Breast epithelium (tissue), 3 donors: ENCODE results near the gene RDX.

Experiments
- CTCF ChIP-seq, 3 donors: fragments of 450-650 bp; IDR thresholded peaks; one replicate each; pipeline ENCODE4 v1.5.1; 2016 to 2017; ENCODE audit warnings: antibody characterized with exemption in 3 of 3, mild to moderate bottlenecking in 3 of 3, moderate library complexity in 3 of 3
- POLR2A ChIP-seq: fragments of 450-650 bp; IDR thresholded peaks from one replicate; pipeline ENCODE4 v1.6.1; 2016; ENCODE audit warnings: antibody characterized with exemption, mild to moderate bottlenecking, moderate library complexity

DNA sequence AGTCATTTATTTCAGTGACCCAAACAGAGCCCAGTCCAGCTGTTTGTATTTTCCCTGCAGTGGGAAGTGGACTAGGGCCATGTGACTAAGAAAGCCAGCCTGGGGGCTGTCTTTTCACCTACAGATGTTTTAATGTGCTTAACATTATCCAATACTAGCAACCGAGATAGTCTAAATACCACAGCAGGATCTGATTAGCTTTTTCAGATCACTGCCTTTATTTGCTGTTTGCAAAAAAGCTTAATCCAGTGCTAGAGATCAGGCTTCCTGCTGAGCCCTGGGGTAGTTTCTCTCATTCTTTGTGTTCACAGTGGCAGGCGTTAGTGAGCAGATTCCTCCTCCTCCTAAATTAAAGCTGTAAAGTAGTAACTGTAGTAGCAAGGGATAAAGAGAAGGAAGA lies 168.3 kb downstream of the RDX start:
- TF ChIP-seq CTCF (IDR thresholded peaks at IDR 0.05) = no peak
- no peak for TF ChIP-seq POLR2A
